Thyroid gland (tissue), 4 donors: ENCODE measurements around the gene AVPR1B.

Source experiments
- CTCF ChIP-seq, 6 experiments: fragments of 200-600 bp in 3 of 6; fragments of 450-650 bp in 3 of 6; sonication (generic) in 3 of 6; IDR thresholded peaks; one replicate each; pipeline ENCODE4 v1.5.1; 2016 to 2019; ENCODE audit warnings: antibody characterized with exemption in 6 of 6, mild to moderate bottlenecking in 2 of 6, inconsistent platforms in 1 of 6, moderate library complexity in 1 of 6
- POLR2A ChIP-seq, 2 donors: fragments of 450-650 bp; IDR thresholded peaks; one replicate each; pipeline ENCODE4 v1.6.1; 2017; ENCODE audit warnings: antibody characterized with exemption in 2 of 2, mild to moderate bottlenecking in 2 of 2, moderate library complexity in 1 of 2

GRCh38 chr1:206125346-206125745 lies 8.2 kb upstream of the AVPR1B start:
- TF ChIP-seq CTCF (IDR thresholded peaks at IDR 0.05) (no peak), POLR2A (IDR thresholded peaks at IDR 0.05) (no peak)
